CD4-positive, alpha-beta memory T cell (primary cell): Measurements from ENCODE around the gene HELZ. TPM values are rescaled to one million over a fixed set of nuclear protein-coding genes. Genes with fewer than 3 reads are reported as not detected.
"Not testable (repeated sequence)": the region's sequence is repeated elsewhere in the genome, so short reads cannot be mapped to it uniquely, and the experiment has no call there.

ENCODE experiments used
- CTCF ChIA-PET: fragments of 350-600 bp; sonication (Branson Sonifier 250); formaldehyde crosslinking; loops from one replicate; lab custom pipeline; 2021; ENCODE audit warnings: inconsistent platforms; ENCODE audit not compliant: partially characterized antibody; lab: Charles Lee
- POLR2A ChIA-PET: fragments of 350-600 bp; sonication (Branson Sonifier 250); formaldehyde crosslinking; loops from one replicate; lab custom pipeline; 2021; ENCODE audit not compliant: partially characterized antibody; lab: Charles Lee
- DNase-seq, 5 donors: peaks; one replicate each; pipeline versions ENCODE4 v3.0.0 to v3.0.0-alpha.2; 2020 to 2022; ENCODE audit warnings: mixed read lengths in 1 of 5
- H3K27ac ChIP-seq: one replicate; pipeline ENCODE4 v1.7.0; 2013; ENCODE audit warnings: low read depth, low read length
- H3K27me3 ChIP-seq: 2 replicates; pipeline ENCODE4 v1.7.0; 2013; ENCODE audit warnings: mild to moderate bottlenecking, low read length, moderate library complexity; ENCODE audit not compliant: insufficient read depth
- H3K36me3 ChIP-seq: 2 replicates; pipeline ENCODE4 v1.7.0; 2013; ENCODE audit warnings: mild to moderate bottlenecking, low read length, moderate library complexity; ENCODE audit not compliant: insufficient read depth
- H3K4me1 ChIP-seq: 2 replicates; pipeline ENCODE4 v1.7.0; 2013; ENCODE audit warnings: mild to moderate bottlenecking, low read length, moderate library complexity; ENCODE audit not compliant: insufficient read depth
- H3K4me3 ChIP-seq, 2 donors: one replicate each; pipeline ENCODE4 v1.7.0; 2013; ENCODE audit warnings: low read length in 2 of 2, mild to moderate bottlenecking in 1 of 2
- H3K9me3 ChIP-seq, 2 donors: one replicate each; pipeline ENCODE4 v1.7.0; 2013; ENCODE audit warnings: low read length in 2 of 2, control low read depth in 1 of 2; ENCODE audit not compliant: control insufficient read depth in 1 of 2
- H3K27ac Mint-ChIP-seq, 7 donors: one replicate each; pipeline ENCODE4 v1.8.0; 2020 to 2021; ENCODE audit warnings: mixed read lengths in 7 of 7, mild to moderate bottlenecking in 6 of 7, inconsistent platforms in 3 of 7, moderate library complexity in 3 of 7
- H3K27me3 Mint-ChIP-seq, 2 donors: one replicate each; pipeline ENCODE4 v1.8.0; 2020 to 2021; ENCODE audit warnings: mixed read lengths in 2 of 2
- H3K36me3 Mint-ChIP-seq, 2 donors: one replicate each; pipeline ENCODE4 v1.8.0; 2020 to 2021; ENCODE audit warnings: mixed read lengths in 2 of 2, inconsistent platforms in 1 of 2, mild to moderate bottlenecking in 1 of 2
- H3K4me1 Mint-ChIP-seq, 4 donors: one replicate each; pipeline ENCODE4 v1.8.0; 2020 to 2021; ENCODE audit warnings: mixed read lengths in 4 of 4, mild to moderate bottlenecking in 1 of 4
- H3K4me3 Mint-ChIP-seq, 8 donors: one replicate each; pipeline ENCODE4 v1.8.0; 2020 to 2021; ENCODE audit warnings: mixed read lengths in 8 of 8, mild to moderate bottlenecking in 7 of 8, moderate library complexity in 6 of 8, inconsistent platforms in 3 of 8
- H3K9me3 Mint-ChIP-seq, 8 donors: one replicate each; pipeline ENCODE4 v1.8.0; 2020 to 2021; ENCODE audit warnings: mixed read lengths in 8 of 8, mild to moderate bottlenecking in 5 of 8, inconsistent platforms in 3 of 8, moderate library complexity in 1 of 8
- intact Hi-C: fragments of 100-400 bp; cut with micrococcal nuclease; formaldehyde crosslinking; loops from one replicate; pipeline ENCODE4 v1.15.1; 2023
- polyA plus RNA-seq, 2 donors: library from polyadenylated mRNA; unstranded; fragments of 300-500 nt; fragmentation: Illumina TruSeq; gene quantifications; one replicate each; pipeline ENCODE4 v1.2.3, GENCODE V29; 2021
- total RNA-seq, 2 experiments: library from RNA; stranded (reverse); gene quantifications; one replicate each; pipeline ENCODE4 v1.2.3, GENCODE V29; 2021

The HELZ gene
- total and polyA plus RNA-seq, 4 experiments from 2014 or later, result 32.0 to 104 (median 86.4) TPM

DNA sequence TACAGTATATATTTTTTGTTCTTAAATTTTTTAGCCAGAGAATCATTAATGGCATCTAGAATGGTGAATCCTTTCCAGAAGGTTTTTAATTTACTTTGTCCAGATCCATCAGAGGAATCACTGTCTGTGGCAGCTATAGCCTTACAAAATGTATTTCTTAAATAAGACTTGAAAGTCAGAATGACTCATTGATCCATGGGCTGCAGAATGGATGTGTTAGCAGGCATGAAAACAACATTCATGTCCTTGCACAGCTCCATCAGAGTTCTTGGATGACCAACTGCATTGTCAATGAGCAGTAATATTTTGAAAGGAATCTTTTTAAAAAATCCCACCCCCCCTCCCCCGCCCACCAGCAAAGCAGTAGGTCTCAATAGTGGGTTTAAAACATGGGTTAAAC lies 149.2 kb downstream of the HELZ start:
- DNase-seq, result no peak
- peaks cover 26 to 29% of the 10 kb centered on the region in 2 donors for H3K36me3 Mint-ChIP-seq
- H3K4me1 Mint-ChIP-seq, result peaks cover 34 to 58% (median 45%) of the 10 kb centered on the region in 4 donors
- no peak overlapping the region for H3K27ac Mint-ChIP-seq
- H3K9me3 ChIP-seq, result no peaks in the 10 kb centered on the region
- H3K4me3 ChIP-seq, result no peak overlapping the region
- ChIA-PET CTCF (interaction anchor here (0.6 kb wide), 1 partner anchor 196 kb away, joined by 3 read pairs; no protein-coding TSS in a partner anchor), POLR2A (interaction anchor here (1.0 kb wide), 1 partner anchor 13 kb away, joined by 3 read pairs; no protein-coding TSS in a partner anchor)
- peaks cover 6% of the 10 kb centered on the region for H3K36me3 ChIP-seq
- H3K27ac ChIP-seq, result no peak overlapping the region
- peaks cover 15% of the 10 kb centered on the region for H3K4me1 ChIP-seq
- no peak overlapping the region for H3K4me3 Mint-ChIP-seq
- no peaks in the 10 kb centered on the region for H3K27me3 ChIP-seq
- no peaks in the 10 kb centered on the region for H3K27me3 Mint-ChIP-seq
- H3K9me3 Mint-ChIP-seq, result no peaks in the 10 kb centered on the region
- intact Hi-C loops, result no loop called here

DNA sequence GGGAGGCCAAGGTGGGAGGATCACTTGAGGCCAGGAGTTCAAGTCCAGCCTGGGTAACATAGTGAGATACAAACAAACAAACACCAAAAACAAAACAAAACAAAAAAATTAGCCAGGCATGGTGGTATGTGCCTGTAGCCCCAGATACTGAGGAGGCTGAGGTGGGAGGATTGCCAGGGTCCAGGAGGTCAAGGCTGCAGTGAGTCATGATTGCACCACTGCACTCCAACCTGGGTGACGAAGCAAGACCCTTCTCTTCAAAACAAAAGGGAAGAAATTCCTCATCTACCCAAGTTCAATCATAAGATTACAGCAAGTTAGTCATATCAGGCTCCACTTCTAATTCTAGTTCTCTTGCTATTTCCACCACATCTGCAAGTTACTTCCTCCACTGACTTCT lies 149.7 kb downstream of the HELZ start:
- H3K36me3 ChIP-seq, H3K27me3 ChIP-seq, intact Hi-C loops, H3K27ac Mint-ChIP-seq, H3K4me3 Mint-ChIP-seq, H3K4me3 ChIP-seq, H3K27me3 Mint-ChIP-seq, H3K27ac ChIP-seq, H3K9me3 Mint-ChIP-seq, H3K9me3 ChIP-seq, POLR2A ChIA-PET, DNase-seq: not testable (repeated sequence)
- Mint-ChIP-seq H3K36me3 (peaks cover 25 to 27% of the 10 kb centered on the region in 2 donors), H3K4me1 (peaks cover 34 to 54% (median 46%) of the 10 kb centered on the region in 4 donors)
- CTCF ChIA-PET, result interaction anchor here (0.6 kb wide), 1 partner anchor 196 kb away, joined by 3 read pairs; no protein-coding TSS in a partner anchor
- peaks cover 15% of the 10 kb centered on the region for H3K4me1 ChIP-seq

DNA sequence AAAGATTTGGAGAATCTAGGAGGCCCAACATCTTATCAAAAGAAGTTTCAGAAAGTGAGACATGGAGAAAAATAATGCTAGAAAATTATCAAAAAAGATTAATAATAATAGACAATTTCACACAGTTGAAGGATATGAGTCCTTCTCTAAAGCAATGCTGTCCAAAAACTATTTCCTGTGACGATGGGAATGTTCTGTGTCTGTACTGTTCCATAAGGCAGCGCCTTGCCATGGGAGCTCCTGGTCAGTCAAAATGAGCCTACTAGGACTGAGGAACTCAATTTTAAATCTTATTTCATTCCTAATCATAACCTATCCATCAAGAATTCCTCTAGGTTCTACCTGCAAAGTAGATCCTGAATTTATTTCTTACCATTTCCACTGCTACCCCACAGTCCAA lies 151.6 kb downstream of the HELZ start:
- Mint-ChIP-seq H3K27ac (peak overlapping the region in 3 of 7 donors; percentile 1 to 48 (median 13)), H3K36me3 (peaks cover 29 to 33% of the 10 kb centered on the region in 2 donors), H3K9me3 (no peaks in the 10 kb centered on the region), H3K4me3 (no peak overlapping the region), H3K27me3 (no peaks in the 10 kb centered on the region), H3K4me1 (peaks cover 31 to 55% (median 45%) of the 10 kb centered on the region in 4 donors)
- Histone ChIP-seq H3K4me3 (no peak overlapping the region), H3K9me3 (no peaks in the 10 kb centered on the region), H3K36me3 (peaks cover 6% of the 10 kb centered on the region), H3K27ac (no peak overlapping the region), H3K27me3 (no peaks in the 10 kb centered on the region), H3K4me1 (peaks cover 15% of the 10 kb centered on the region)
- no peak for DNase-seq
- CTCF ChIA-PET, result no interaction called here
- intact Hi-C loops, result no loop called here
- POLR2A ChIA-PET, result no interaction called here

DNA sequence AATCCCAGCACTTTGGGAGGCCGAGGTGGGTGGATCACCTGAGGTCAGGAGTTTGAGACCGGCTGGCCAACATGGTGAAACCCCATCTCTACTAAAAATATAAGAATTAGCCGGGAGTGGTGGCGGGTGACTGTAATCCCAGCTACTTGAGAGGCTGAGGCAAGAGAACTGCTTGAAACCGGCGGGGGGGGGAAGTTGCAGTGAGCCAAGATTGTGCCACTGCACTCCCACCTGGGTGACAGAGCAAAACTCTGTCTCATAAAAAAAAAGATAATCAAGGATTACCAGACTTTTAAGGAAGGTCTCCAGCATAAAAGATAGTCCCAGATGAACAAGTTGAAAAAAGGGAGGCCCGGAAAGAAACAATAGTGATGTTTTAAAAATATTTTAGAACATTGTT lies 152.3 kb downstream of the HELZ start:
- CTCF ChIA-PET, H3K36me3 ChIP-seq, H3K9me3 ChIP-seq, H3K4me3 Mint-ChIP-seq, intact Hi-C loops, H3K4me3 ChIP-seq, H3K9me3 Mint-ChIP-seq, DNase-seq, H3K27me3 ChIP-seq, H3K27me3 Mint-ChIP-seq, H3K27ac ChIP-seq: not testable (repeated sequence)
- POLR2A ChIA-PET, result interaction anchor here (2.0 kb wide), 1 partner anchor 11 kb away, joined by 6 read pairs; no protein-coding TSS in a partner anchor
- peaks cover 15% of the 10 kb centered on the region for H3K4me1 ChIP-seq
- Mint-ChIP-seq H3K36me3 (peaks cover 32 to 34% of the 10 kb centered on the region in 2 donors), H3K27ac (peak overlapping the region in 1 of 7 donors; percentile 48), H3K4me1 (peaks cover 30 to 56% (median 43%) of the 10 kb centered on the region in 4 donors)

DNA sequence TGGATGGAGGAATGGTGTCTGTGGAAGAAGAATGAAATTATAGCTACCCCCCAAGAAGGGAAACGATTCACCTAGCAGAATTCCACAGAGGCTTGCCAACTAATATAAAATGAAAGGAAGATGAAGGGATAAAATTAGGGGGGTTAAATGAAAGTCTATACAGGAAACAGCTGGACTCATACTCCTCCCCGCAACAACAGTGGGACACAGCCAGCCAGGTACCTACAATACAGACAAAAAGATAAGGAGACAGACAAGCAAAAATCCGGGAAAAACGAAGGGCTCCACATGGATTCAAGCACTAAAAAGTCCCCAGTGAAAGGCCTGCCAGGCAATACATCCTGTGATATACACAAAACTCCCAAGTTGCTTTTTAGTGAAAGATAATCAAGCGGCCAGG lies 152.7 kb downstream of the HELZ start:
- H3K9me3 Mint-ChIP-seq, result no peaks in the 10 kb centered on the region
- intact Hi-C loops, result no loop called here
- H3K27ac Mint-ChIP-seq, result peak overlapping the region in 1 of 7 donors; percentile 62
- ChIA-PET POLR2A (interaction anchor here (2.0 kb wide), 1 partner anchor 11 kb away, joined by 6 read pairs; no protein-coding TSS in a partner anchor), CTCF (no interaction called here)
- H3K4me3 ChIP-seq, result no peak overlapping the region
- no peaks in the 10 kb centered on the region for H3K9me3 ChIP-seq
- H3K4me1 ChIP-seq, result peaks cover 14% of the 10 kb centered on the region
- peaks cover 31 to 56% (median 41%) of the 10 kb centered on the region in 4 donors for H3K4me1 Mint-ChIP-seq
- H3K27ac ChIP-seq, result no peak overlapping the region
- H3K4me3 Mint-ChIP-seq, result no peak overlapping the region
- H3K36me3 Mint-ChIP-seq, result peaks cover 34 to 38% of the 10 kb centered on the region in 2 donors
- H3K36me3 ChIP-seq, result peaks cover 3% of the 10 kb centered on the region
- H3K27me3 ChIP-seq, result no peaks in the 10 kb centered on the region
- H3K27me3 Mint-ChIP-seq, result no peaks in the 10 kb centered on the region
- no peak for DNase-seq

DNA sequence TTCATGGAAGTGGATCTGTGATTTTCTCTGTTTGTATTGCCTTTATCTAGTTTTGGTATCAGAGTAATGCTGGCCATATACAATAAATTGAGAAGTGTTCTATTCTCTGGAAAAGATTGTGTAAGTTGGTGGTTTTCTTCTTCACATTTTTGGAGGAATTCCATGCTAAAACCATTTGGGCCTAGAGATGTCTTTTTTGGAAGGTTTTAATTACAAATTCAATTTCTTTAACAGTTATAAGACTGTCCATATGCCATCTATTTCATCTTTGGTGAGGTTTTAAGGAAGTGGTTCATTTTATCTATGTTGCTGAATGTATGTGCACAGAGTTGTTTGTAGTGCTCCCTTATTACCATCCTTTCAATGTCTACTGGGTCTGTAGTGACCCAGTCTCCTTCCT lies 154.7 kb downstream of the HELZ start:
- Mint-ChIP-seq H3K4me1 (peaks cover 25 to 46% (median 34%) of the 10 kb centered on the region in 4 donors), H3K27me3 (no peaks in the 10 kb centered on the region), H3K27ac (peak overlapping the region in 1 of 7 donors; percentile 51), H3K4me3 (no peak overlapping the region), H3K9me3 (no peaks in the 10 kb centered on the region), H3K36me3 (peaks cover 38 to 44% of the 10 kb centered on the region in 2 donors)
- Histone ChIP-seq H3K9me3 (no peaks in the 10 kb centered on the region), H3K4me3 (no peak overlapping the region), H3K27me3 (no peaks in the 10 kb centered on the region), H3K27ac (no peak overlapping the region), H3K36me3 (peaks cover 14% of the 10 kb centered on the region), H3K4me1 (peaks cover 6% of the 10 kb centered on the region)
- intact Hi-C loops, result no loop called here
- POLR2A ChIA-PET, result no interaction called here
- CTCF ChIA-PET, result no interaction called here
- no peak for DNase-seq

DNA sequence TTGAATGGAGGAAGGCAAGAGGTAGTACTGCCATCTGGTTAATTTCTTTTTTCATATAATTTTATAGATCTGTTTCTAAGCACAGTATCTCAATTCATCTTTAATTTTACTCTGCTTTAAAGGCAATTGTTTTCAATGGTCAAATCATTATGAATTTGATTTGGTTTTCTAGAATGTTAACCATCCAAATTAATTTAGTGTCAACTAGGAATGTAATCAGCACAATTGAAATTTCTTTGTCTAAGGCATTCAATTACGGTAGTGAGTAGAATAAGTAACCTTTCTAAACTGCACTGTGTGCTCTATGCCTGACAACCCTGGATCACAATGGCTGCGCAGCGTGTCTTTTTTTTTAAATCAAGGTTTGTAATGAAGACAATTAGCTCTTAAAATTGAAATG lies 156.4 kb downstream of the HELZ start:
- Histone ChIP-seq H3K4me1 (no peaks in the 10 kb centered on the region), H3K36me3 (peaks cover 11% of the 10 kb centered on the region), H3K9me3 (no peaks in the 10 kb centered on the region), H3K27ac (no peak overlapping the region), H3K27me3 (no peaks in the 10 kb centered on the region), H3K4me3 (no peak overlapping the region)
- no peaks in the 10 kb centered on the region for H3K9me3 Mint-ChIP-seq
- H3K4me3 Mint-ChIP-seq, result no peak overlapping the region
- DNase-seq, result no peak
- H3K36me3 Mint-ChIP-seq, result peaks cover 34 to 42% of the 10 kb centered on the region in 2 donors
- POLR2A ChIA-PET, result no interaction called here
- H3K27ac Mint-ChIP-seq, result no peak overlapping the region
- H3K27me3 Mint-ChIP-seq, result no peaks in the 10 kb centered on the region
- peaks cover 18 to 38% (median 29%) of the 10 kb centered on the region in 4 donors for H3K4me1 Mint-ChIP-seq
- CTCF ChIA-PET, result no interaction called here
- intact Hi-C loops, result no loop called here
